ENCODE results near the gene NCOA5.

NCOA5 gene

DNA sequence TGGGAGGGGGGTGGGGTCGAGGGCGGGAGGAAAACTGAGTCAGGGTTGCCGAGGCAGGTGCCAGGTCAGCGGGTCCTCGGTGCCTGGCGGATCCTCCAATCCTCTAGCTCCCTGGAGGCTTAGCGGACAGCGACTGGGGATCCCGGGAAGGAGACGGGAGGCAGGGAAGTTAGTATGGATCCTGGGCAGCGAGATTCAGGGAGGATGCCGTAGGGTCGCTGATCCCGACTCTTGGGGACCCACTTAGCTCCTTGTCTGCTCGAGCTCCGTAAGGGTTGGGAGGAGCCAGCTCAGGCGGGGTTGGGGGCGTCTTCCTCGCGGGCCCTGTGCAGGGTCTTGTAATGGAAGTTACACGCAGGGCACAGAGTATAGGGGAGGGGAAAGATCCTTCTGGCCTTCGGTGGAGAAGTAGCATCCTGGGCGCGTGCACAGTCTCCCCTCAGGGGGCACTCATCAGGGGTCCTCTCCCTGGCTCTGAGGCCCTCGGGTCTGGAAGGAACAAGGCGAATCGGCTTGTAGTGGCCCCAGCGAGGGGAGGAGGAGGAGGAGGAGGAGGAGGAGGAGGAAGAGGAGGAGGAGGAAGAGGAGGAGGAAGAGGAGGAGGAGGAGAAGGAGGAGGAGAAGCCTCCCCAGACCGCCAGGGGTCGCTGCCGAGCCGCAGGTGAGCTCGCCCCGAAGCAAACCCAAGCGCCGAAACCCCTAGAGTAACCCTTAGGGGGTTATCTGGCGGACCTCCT is 67.2 kb downstream of the NCOA5 start:
- H3K23ac ChIP-seq (ENCODE audit: low read length) = no peak overlapping the region
- no peak overlapping the region for H2BK5ac ChIP-seq (ENCODE audit: low read length)
- H4K8ac ChIP-seq (ENCODE audit: low read depth, low read length) = no peak overlapping the region
- H3K79me1 ChIP-seq (ENCODE audit: low read length) = no peaks in the 10 kb centered on the region
- no peak overlapping the region for H2BK15ac ChIP-seq (replicated peaks; ENCODE audit: low read depth)
- H3K27me3 ChIP-seq (ENCODE audit: insufficient read depth, low read length, poor library complexity) = no peaks in the 10 kb centered on the region
- H3K56ac ChIP-seq (ENCODE audit: low read length) = no peak overlapping the region
- H3K4me2 ChIP-seq (ENCODE audit: low read length) = peak overlapping the region; percentile 83
- DNase-seq = peak; percentile 63
- no peak overlapping the region for H3K27ac ChIP-seq (ENCODE audit: low read depth, low read length)
- H3K4me1 ChIP-seq (ENCODE audit: control insufficient read depth, low read depth, low read length) = no peaks in the 10 kb centered on the region
- no peaks in the 10 kb centered on the region for H3K79me2 ChIP-seq (ENCODE audit: control insufficient read depth, insufficient read depth, low read length)
- H3K9ac ChIP-seq (ENCODE audit: low read length) = peak overlapping the region; percentile 28
- no peaks in the 10 kb centered on the region for H3K36me3 ChIP-seq (ENCODE audit: control insufficient read depth, insufficient read depth, low read length)
- H3K4me3 ChIP-seq (ENCODE audit: low read length) = peak overlapping the region; percentile 37
- no peak overlapping the region for H2AK5ac ChIP-seq (ENCODE audit: low read length)
- no peak overlapping the region for H4K5ac ChIP-seq (ENCODE audit: low read length)
- no CpG with 5 or more reads among the region's 37 CpGs for WGBS (ENCODE audit: extremely low coverage, insufficient coverage, low lambda C conversion rate)
- no peak overlapping the region for H3K18ac ChIP-seq (ENCODE audit: low read length)
- no peak overlapping the region for H2BK120ac ChIP-seq (ENCODE audit: low read depth, low read length)
- H3K4ac ChIP-seq (ENCODE audit: low read depth, low read length) = no peak overlapping the region

DNA sequence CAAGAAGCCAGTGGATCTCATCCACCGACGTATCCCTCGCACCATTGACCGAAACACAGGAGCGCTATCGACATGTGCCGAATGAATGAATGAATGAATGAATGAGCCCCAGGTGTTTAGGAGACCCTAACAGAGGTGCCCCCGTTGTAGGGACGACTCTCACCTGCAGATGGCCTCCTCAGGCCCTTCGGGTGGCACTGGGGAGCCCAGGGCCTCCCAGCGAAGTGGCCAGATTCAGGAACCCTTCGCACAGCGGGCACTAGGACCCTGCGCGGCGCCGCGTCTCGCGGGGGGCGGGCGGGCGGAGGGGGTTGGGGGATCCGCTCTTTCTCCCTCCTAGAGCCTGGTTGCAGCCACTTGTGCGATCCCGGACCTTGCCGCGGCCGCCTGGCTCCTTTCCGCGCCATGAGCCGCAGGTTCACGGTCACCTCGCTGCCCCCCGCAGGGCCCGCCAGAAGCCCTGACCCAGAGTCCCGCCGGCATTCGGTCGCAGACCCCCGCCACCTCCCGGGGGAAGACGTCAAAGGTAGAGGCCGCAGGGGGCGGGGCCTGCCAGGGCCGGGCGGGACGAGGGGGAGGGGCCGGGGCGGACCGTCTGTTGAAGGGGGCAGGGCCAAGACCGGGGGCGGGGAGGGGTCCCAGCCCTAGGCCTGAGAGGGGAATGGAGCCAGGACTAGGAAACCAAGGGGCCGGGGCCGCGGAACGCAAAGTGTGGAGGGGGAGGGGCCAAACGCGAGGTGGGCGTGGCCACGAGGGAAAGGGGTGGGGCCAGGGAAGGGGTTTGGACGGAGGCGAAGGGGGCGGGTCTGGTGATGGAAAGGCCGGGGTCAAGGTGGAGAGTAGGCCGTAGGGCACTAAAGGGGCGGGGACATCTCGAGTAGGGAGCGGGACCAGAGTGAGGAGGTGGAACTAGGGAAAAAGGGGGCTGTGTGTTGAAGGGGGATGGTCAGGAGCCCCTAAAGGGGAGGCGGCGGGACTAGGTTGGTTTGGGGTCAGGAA is 68.1 kb downstream of the NCOA5 start:
- DNase-seq = peak; percentile 98
- Histone ChIP-seq H4K5ac (ENCODE audit: low read length) (no peak overlapping the region), H3K4me1 (ENCODE audit: control insufficient read depth, low read depth, low read length) (no peaks in the 10 kb centered on the region), H2BK5ac (ENCODE audit: low read length) (no peak overlapping the region), H3K79me1 (ENCODE audit: low read length) (no peaks in the 10 kb centered on the region), H3K27me3 (ENCODE audit: insufficient read depth, low read length, poor library complexity) (no peaks in the 10 kb centered on the region), H4K8ac (ENCODE audit: low read depth, low read length) (no peak overlapping the region), H3K36me3 (ENCODE audit: control insufficient read depth, insufficient read depth, low read length) (no peaks in the 10 kb centered on the region), H3K56ac (ENCODE audit: low read length) (peak overlapping the region; percentile 92), H3K9ac (ENCODE audit: low read length) (peak overlapping the region; percentile 73), H2AK5ac (ENCODE audit: low read length) (no peak overlapping the region), H3K18ac (ENCODE audit: low read length) (peak overlapping the region; percentile 73), H2BK120ac (ENCODE audit: low read depth, low read length) (no peak overlapping the region), H3K23ac (ENCODE audit: low read length) (no peak overlapping the region), H3K4me3 (ENCODE audit: low read length) (peak overlapping the region; percentile 71), H2BK15ac (replicated peaks; ENCODE audit: low read depth) (no peak overlapping the region), H3K4me2 (ENCODE audit: low read length) (peak overlapping the region; percentile 52), H3K79me2 (ENCODE audit: control insufficient read depth, insufficient read depth, low read length) (no peaks in the 10 kb centered on the region), H3K4ac (ENCODE audit: low read depth, low read length) (peak overlapping the region; percentile 59), H3K27ac (ENCODE audit: low read depth, low read length) (peak overlapping the region; percentile 57)
- no CpG with 5 or more reads among the region's 71 CpGs for WGBS (ENCODE audit: extremely low coverage, insufficient coverage, low lambda C conversion rate)

DNA sequence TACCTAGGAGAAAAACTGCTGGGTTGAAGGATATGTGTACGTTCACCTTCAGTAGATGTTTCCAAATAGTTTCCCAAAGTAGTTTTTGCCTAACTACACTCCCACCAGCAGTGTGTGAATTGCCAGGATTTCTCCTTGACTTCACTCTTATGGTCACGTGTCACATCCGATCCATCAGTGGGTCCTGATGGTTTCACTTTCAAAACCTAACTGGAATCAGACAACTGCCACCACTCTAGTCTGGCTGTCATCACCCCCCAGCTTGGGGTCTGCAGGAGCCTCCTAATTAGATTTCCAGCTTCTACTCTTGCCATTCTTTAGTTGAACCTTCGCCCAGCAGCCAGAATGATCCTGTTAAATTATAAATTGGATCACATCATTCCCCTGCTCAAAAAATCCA is 69.2 kb downstream of the NCOA5 start:
- H2AK5ac ChIP-seq (ENCODE audit: low read length) = no peak overlapping the region
- no peaks in the 10 kb centered on the region for H3K79me1 ChIP-seq (ENCODE audit: low read length)
- no peak overlapping the region for H3K23ac ChIP-seq (ENCODE audit: low read length)
- whole genome bisulfite sequencing (ENCODE audit: extremely low coverage, insufficient coverage, low lambda C conversion rate) = no CpG with 5 or more reads among the region's 4 CpGs
- H2BK15ac ChIP-seq (replicated peaks; ENCODE audit: low read depth) = no peak overlapping the region
- H3K36me3 ChIP-seq (ENCODE audit: control insufficient read depth, insufficient read depth, low read length) = no peaks in the 10 kb centered on the region
- no peak overlapping the region for H3K18ac ChIP-seq (ENCODE audit: low read length)
- no peak for DNase-seq
- no peak overlapping the region for H2BK120ac ChIP-seq (ENCODE audit: low read depth, low read length)
- no peak overlapping the region for H3K4me3 ChIP-seq (ENCODE audit: low read length)
- no peak overlapping the region for H2BK5ac ChIP-seq (ENCODE audit: low read length)
- H3K4ac ChIP-seq (ENCODE audit: low read depth, low read length) = no peak overlapping the region
- no peak overlapping the region for H3K27ac ChIP-seq (ENCODE audit: low read depth, low read length)
- H3K9ac ChIP-seq (ENCODE audit: low read length) = no peak overlapping the region
- H3K4me1 ChIP-seq (ENCODE audit: control insufficient read depth, low read depth, low read length) = no peaks in the 10 kb centered on the region
- no peak overlapping the region for H3K56ac ChIP-seq (ENCODE audit: low read length)
- H3K79me2 ChIP-seq (ENCODE audit: control insufficient read depth, insufficient read depth, low read length) = no peaks in the 10 kb centered on the region
- H3K4me2 ChIP-seq (ENCODE audit: low read length) = no peak overlapping the region
- H4K5ac ChIP-seq (ENCODE audit: low read length) = no peak overlapping the region
- H3K27me3 ChIP-seq (ENCODE audit: insufficient read depth, low read length, poor library complexity) = no peaks in the 10 kb centered on the region
- H4K8ac ChIP-seq (ENCODE audit: low read depth, low read length) = no peak overlapping the region

DNA sequence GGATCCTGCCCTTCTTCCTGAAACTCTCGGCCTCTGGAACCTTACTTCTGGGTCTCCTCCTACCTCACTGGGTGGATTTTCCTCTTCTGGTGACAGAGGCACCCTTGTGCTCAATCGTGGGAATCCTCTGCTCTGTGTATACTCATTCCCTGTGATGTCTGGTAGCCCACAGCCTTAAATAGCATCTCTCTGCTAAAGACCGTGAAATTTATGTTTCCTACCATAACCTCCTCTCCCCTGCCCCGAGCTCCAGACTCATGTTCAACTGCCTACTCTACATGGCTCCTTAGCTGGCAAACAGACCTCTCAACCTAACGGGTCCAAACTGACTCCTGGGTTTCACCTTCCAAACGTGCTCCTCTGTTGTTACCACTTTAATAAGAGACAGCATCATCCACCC is 71.2 kb downstream of the NCOA5 start:
- Histone ChIP-seq H3K4me2 (ENCODE audit: low read length) (no peak overlapping the region), H3K23ac (ENCODE audit: low read length) (no peak overlapping the region), H2BK5ac (ENCODE audit: low read length) (no peak overlapping the region), H4K5ac (ENCODE audit: low read length) (no peak overlapping the region), H3K4ac (ENCODE audit: low read depth, low read length) (no peak overlapping the region), H4K8ac (ENCODE audit: low read depth, low read length) (no peak overlapping the region), H3K79me1 (ENCODE audit: low read length) (no peaks in the 10 kb centered on the region), H3K56ac (ENCODE audit: low read length) (no peak overlapping the region), H3K4me1 (ENCODE audit: control insufficient read depth, low read depth, low read length) (no peaks in the 10 kb centered on the region), H3K27ac (ENCODE audit: low read depth, low read length) (no peak overlapping the region), H3K4me3 (ENCODE audit: low read length) (no peak overlapping the region), H3K9ac (ENCODE audit: low read length) (no peak overlapping the region), H3K36me3 (ENCODE audit: control insufficient read depth, insufficient read depth, low read length) (no peaks in the 10 kb centered on the region), H2BK120ac (ENCODE audit: low read depth, low read length) (no peak overlapping the region), H3K79me2 (ENCODE audit: control insufficient read depth, insufficient read depth, low read length) (no peaks in the 10 kb centered on the region), H2BK15ac (replicated peaks; ENCODE audit: low read depth) (no peak overlapping the region), H2AK5ac (ENCODE audit: low read length) (no peak overlapping the region), H3K27me3 (ENCODE audit: insufficient read depth, low read length, poor library complexity) (no peaks in the 10 kb centered on the region), H3K18ac (ENCODE audit: low read length) (no peak overlapping the region)
- no peak for DNase-seq
- no CpG with 5 or more reads among the region's 6 CpGs for WGBS (ENCODE audit: extremely low coverage, insufficient coverage, low lambda C conversion rate)

DNA sequence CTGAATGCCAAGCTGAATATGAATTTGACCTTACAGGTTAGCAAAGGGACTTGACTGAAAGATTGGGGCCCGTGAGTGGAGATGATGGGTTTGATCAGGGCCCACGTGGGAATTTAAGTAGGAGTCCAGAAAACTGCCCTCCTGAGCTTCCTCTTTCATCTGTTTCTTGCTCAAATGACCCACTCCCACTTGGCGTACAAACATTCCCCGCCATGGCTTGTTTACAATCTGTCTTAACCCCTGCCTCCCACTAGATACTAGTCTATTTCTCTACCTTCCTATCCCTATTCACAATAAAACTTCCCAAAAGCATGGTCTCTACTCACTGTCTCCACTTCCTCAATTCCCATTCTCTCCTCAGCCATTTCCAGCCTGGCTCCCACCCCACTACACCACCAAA is 71.7 kb downstream of the NCOA5 start:
- H3K18ac ChIP-seq (ENCODE audit: low read length) = no peak overlapping the region
- DNase-seq = no peak
- no peaks in the 10 kb centered on the region for H3K4me1 ChIP-seq (ENCODE audit: control insufficient read depth, low read depth, low read length)
- H3K79me2 ChIP-seq (ENCODE audit: control insufficient read depth, insufficient read depth, low read length) = no peaks in the 10 kb centered on the region
- H3K27me3 ChIP-seq (ENCODE audit: insufficient read depth, low read length, poor library complexity) = no peaks in the 10 kb centered on the region
- H3K4me2 ChIP-seq (ENCODE audit: low read length) = no peak overlapping the region
- no CpG with 5 or more reads among the region's 4 CpGs for WGBS (ENCODE audit: extremely low coverage, insufficient coverage, low lambda C conversion rate)
- no peak overlapping the region for H2AK5ac ChIP-seq (ENCODE audit: low read length)
- no peak overlapping the region for H3K9ac ChIP-seq (ENCODE audit: low read length)
- H4K5ac ChIP-seq (ENCODE audit: low read length) = no peak overlapping the region
- no peak overlapping the region for H2BK120ac ChIP-seq (ENCODE audit: low read depth, low read length)
- no peaks in the 10 kb centered on the region for H3K36me3 ChIP-seq (ENCODE audit: control insufficient read depth, insufficient read depth, low read length)
- H3K56ac ChIP-seq (ENCODE audit: low read length) = no peak overlapping the region
- H3K79me1 ChIP-seq (ENCODE audit: low read length) = no peaks in the 10 kb centered on the region
- H3K23ac ChIP-seq (ENCODE audit: low read length) = no peak overlapping the region
- no peak overlapping the region for H2BK15ac ChIP-seq (replicated peaks; ENCODE audit: low read depth)
- H3K27ac ChIP-seq (ENCODE audit: low read depth, low read length) = no peak overlapping the region
- no peak overlapping the region for H4K8ac ChIP-seq (ENCODE audit: low read depth, low read length)
- H3K4ac ChIP-seq (ENCODE audit: low read depth, low read length) = no peak overlapping the region
- no peak overlapping the region for H3K4me3 ChIP-seq (ENCODE audit: low read length)
- no peak overlapping the region for H2BK5ac ChIP-seq (ENCODE audit: low read length)
